GM19324 (cell line): ENCODE results near the gene HMGCS1.
A peak's percentile ranks its signal among the peaks of the same experiment; 100 is the strongest.
"Not testable (repeated sequence)": the region's sequence is repeated elsewhere in the genome, so short reads cannot be mapped to it uniquely, and the experiment has no call there.

Source experiments
- ATAC-seq: cut with Tn5 transposase; IDR thresholded peaks from one replicate; pipeline ENCODE4 v1.9.1; 2021; ENCODE audit warnings: mild to moderate bottlenecking, moderate library complexity; ENCODE audit not compliant: unreplicated experiment, low FRiP score

The HMGCS1 gene

DNA sequence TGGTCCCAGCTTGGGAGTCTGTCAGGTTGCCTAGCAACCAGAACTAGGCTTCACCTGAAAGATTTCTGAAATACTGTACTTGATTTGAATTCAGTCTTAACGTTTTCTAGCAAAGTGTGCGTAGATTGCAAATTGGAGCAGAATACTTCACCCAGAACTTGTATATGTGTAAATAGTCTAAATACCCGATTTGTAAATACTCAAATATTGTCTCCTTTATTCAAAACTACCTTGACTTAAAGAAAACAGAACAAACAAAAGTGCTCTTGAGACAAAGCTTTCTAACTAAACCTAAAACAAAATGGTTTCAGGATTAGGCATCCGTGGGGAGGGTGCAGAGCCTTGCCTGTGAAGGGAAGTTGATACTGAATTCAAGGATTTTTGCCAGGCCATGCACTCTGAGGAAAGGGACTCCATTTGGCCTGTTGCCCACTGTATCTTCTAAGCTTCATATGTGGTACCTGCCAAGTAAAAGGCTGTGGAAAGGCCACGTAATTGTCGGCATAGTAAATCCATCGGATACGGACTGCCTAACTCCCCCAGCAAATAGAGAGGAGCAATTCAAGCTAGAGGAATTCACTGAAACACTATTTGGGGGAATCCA, 744 bp upstream of the HMGCS1 start:
- no peak for ATAC-seq

DNA sequence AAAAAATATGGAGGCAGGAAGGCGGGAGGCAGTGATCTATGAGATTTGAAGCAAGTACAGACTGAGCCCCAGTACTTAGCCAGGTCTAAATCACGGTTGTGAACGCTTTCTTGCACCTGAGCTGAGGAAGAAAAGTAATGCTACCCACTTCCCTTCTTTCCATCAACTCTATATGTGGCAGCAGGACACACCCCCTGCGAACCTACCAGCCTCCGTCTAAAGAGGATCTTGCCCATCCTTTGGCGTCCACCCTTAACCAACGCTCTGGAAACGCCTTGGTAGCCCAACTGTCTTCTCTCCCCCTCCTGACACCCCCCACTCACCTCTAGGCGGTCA, 545 bp downstream of the HMGCS1 start:
- peak; percentile 2 for ATAC-seq

DNA sequence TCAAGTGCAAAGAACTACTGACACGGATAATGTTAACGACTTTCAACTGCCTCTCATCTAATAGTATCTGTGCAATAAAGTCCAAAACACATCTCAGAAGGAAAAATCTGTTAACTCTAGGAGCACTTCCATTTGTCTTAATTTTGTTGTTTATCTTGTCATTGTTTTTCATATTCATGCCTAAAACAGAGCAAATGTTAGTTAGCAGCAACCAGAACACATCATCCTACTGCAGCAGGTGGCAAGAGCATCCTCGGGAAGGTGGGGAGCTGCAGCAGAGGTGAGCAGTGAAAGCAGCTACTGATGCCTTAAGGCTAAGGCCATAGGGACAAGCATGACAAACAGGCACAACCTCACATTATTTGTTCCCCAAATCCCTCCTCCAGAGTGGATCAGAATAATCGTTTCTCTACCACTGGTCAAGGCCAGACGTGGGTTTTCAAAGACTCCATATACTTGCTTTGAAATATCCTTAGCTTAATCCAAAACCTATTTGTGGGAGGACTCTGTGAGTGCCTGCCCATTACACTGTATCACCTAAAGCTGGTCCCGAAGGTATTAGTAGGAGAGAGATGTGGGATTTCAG, 1.0 kb downstream of the HMGCS1 start:
- ATAC-seq, result no peak

DNA sequence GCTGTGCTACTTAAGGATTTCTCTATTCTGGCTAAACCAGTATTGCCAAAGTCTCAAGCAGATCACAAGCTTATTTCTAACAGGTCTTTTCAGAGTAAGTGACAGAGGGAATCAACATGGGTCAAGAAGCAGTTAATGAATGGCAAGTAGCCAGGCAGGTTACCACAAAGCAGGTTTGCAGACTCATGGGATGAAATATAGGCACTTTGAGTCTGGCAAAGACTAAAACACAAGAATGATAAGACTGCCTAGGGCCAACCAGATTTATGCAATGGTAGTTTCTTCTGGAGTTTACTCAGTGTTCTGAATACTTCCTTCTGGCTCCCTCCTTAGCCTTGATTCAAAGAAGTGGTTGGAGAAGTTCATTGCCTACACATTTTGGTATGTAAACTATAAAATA, 3.6 kb downstream of the HMGCS1 start:
- ATAC-seq, result no peak

DNA sequence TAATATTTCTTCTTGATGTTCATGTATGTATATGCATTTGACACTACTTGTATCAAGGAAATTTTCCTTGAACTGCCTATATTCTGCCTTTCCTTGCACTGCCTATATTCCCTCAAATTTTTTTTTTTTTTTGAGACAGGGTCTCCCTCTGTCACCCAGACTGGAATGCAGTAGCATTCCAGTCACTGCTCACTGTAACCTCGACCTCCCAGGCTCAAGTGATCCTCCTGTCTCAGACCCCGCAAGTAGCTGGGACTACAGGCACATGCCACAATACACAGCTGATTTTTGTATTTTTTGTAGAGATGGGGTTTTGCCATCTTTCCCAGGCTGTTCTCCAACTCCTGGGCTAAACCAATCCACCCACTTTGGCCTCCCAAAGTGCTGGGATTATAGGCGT, 4.1 kb downstream of the HMGCS1 start:
- no peak for ATAC-seq

DNA sequence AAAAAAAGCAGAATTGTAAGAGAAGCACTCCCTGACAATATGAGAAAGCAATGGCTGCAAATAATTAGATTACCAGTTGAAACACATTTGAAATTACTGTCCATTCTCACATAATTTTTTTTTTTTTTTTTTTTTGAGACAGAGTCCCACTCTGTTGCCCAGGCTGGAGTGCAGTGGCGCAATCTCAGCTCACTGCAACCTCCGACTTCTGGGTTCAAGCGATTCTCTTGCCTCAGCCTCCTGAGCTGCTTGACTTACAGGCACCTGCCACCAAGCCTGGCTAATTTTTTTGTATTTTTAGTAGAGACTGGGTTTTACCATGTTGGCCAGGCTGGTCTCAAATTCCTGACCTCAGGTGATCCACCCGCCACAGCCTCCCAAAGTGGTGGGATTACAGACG, 6.3 kb downstream of the HMGCS1 start:
- ATAC-seq, result not testable (repeated sequence)

DNA sequence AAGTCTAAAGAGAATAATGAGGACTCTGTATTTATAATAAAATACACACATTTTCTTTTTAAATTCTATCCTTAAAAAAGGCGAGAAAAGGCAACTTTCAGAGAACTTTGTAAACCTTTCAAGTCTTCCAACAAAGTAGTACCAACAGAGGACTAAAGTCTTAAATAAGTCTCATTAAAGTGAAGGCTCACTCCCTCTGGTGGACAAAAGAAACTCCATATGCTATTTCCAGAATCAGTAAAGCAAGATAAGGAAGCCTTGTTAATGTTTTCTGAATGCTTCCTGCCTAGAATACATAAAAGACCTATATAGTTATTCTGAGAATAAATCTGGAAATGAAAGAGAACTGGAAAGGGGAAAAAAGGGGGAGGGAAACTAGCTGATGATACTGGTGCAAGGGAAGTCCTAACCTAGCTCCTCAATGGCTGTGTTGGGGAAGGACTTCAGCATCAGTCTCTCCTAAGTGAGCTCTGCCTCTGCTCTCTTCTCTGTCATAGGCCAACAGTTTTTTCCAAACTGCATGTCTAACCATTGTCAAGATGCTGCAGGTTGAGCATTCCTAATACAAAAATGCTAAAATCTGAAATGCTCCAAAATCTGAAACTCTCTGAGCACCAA, 7.2 kb downstream of the HMGCS1 start:
- peak; percentile 38 for ATAC-seq

DNA sequence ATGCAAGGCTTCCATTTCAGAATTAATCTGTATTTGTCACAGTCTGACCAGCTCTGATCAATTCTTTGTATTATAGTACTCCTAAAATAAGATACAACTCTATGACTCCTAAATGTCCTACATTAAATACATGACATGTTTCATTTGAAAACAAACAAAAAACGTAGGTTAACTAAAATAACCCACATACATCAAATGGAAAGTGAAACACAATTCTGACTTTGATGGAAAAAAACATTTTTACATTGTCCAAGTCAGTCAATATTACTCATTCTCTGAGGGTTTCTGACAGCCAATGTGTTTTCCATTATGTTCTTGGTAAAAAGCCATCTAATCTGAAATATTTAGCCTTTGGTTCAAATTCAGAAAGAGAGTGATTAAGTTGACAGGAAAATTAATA, 8.7 kb downstream of the HMGCS1 start:
- ATAC-seq, result no peak

DNA sequence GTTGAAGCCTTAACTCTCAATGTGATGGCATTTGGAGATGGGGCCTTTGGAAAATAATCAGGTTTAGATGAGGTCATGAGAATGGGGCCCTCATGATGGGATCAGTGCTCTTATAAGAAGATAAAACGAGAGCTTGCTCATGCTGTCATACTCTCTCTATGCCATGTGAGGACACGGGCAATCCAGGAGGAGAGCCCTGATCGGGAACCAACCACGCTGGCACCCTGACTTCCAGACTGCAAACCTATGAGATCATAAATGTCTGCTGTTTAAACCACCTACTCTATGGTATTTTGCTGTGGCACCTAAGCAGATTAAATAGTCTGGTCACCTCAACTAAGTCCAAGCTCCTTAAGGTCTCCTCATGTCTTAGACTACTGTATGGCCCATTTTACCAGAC, 10.0 kb downstream of the HMGCS1 start:
- ATAC-seq, result no peak

DNA sequence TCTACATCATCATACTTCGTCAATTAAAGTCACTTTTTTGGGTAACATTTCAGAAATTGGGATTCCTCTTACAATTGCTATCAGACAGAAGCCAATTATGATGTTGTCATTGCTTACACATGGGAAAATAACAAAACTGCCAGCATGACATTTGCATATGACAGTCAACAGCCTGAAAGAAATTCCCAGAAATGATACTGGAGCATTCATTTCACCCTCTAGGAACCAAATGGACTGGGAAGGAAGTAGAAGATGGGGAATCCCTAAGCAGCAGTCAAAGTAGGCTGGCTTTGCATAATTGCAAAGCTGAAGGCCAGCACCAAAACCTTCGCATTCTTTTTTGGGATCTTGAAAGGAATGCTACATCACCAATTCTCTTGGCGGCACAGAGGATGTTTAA, 10.7 kb downstream of the HMGCS1 start:
- no peak for ATAC-seq

DNA sequence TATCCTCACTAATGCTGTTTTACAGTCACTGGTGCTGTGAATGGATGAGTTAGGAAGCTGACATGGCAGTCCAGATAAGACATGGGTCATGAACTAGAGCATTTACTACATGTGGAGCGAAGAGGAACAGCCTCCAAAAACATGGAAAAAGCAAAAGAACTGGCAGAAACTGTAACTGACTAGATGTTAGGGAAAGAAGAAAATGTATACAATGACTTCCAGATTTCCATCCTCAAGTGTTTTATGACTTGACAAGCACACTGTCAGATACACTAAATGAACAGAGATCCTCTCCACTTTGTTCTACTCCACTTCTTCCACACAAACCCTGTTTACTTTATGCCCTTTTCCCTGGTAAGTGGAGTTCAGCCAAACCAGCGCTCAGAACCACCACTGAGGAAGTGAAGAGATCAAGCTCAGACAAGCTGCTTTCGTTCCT, 11.5 kb downstream of the HMGCS1 start:
- ATAC-seq, result no peak

DNA sequence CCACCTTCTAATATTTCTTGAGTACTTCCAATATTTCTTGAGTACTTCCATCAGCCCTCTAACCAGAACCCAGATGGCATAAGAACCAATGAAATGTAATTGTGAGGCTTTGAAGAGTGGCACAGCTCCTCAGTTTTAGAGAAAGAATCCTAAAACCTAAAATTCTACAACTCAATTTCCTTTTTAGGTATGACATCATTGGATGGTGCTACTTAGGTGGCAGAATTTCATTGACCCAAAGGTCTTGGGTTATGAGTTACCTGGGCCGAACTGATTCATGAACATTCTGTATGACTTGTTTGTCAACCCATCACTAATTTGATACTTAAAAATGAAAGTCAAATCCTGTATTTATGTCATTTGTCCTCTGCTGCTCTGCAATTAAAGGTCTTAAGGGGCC, 13.1 kb downstream of the HMGCS1 start:
- no peak for ATAC-seq

DNA sequence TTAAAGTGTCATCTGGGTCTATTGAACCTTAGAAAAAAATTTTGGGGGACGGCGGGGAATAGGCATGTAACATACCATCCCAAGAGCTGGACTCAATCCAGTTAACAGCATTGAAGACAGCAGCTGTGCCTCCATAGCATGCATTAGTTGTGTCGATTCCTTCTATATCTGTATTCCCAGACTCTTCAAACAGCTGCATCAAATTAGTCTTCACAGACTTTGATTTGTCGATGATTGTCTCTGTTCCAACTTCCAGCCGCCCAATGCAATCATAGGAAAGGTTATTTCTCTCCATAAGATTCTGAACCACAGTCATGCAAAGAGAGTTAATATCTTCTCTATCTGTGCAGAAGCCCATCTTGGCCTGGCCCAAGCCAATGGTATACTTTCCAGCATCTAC, 14.8 kb downstream of the HMGCS1 start:
- no peak for ATAC-seq

DNA sequence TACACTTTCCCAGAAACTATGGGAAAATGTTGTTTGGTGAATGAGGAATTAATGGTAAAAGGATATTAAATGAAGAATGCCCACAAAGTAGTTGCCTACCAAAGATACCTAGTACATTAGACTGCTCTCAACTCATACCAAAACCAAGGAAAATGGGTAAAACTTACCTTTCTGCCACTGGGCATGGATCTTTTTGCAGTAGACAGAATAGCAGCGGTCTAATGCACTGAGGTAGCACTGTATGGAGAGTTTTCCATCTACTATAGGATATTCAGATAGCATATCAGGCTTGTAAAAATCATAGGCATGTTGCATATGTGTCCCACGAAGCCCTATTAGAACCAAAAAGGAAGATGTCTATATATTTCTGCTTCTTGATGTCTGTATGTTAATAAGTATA, 16.4 kb downstream of the HMGCS1 start:
- ATAC-seq, result no peak

DNA sequence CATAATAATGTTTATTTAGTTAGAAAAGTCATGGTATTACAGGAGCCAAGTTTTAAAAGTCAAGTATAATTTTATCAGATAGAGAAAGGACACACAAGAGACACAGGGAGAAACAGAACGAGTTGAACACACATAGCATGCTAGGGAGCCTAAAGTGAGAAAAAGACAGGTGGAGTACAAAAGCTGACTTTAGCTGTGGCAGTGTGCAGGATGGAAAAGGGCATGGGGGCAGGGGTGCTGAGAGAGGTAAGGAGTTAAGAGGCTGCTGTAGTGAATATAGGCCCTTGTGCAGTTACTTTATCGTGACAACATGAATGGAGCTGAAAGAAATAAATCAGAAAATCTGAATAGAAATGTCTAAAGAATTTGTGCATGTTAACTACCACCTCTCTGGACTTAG, 18.0 kb downstream of the HMGCS1 start:
- no peak for ATAC-seq

DNA sequence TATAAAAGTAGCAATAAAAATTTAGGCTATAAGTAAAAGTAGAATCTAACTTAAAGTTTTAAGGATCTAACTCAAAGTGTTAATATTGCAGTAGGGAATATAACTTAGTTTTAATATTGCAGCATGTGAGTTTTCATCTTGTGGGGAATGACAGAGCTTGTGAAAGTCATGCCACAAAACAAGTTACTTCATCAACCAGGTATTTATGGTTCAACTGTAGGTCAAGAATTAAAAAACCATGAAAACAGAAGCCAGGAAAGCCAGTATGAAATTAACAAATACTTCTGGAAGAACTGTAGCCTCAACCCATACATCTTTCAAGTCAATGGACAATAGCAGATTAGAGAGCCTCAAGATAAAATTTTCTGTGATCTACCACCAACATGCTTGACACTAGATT, 19.0 kb downstream of the HMGCS1 start:
- ATAC-seq, result no peak

DNA sequence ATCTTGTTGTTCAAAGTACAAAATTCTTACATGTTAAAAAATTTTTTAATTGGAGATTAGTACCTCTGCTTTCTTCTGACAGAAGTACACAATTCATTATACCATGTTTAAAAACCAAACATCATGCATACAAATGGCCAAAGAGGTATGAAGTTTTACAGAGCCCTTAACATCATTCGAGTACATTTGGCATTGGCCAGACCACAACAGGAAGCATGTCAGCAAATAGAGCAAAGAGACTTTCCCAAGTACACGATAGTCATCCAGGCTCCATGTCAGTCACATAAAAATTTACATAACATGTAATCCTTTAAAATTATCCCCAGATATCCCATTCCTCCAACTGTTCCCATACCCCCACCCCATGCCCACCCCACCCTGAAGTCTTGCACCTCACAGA, 22.5 kb downstream of the HMGCS1 start:
- no peak for ATAC-seq

DNA sequence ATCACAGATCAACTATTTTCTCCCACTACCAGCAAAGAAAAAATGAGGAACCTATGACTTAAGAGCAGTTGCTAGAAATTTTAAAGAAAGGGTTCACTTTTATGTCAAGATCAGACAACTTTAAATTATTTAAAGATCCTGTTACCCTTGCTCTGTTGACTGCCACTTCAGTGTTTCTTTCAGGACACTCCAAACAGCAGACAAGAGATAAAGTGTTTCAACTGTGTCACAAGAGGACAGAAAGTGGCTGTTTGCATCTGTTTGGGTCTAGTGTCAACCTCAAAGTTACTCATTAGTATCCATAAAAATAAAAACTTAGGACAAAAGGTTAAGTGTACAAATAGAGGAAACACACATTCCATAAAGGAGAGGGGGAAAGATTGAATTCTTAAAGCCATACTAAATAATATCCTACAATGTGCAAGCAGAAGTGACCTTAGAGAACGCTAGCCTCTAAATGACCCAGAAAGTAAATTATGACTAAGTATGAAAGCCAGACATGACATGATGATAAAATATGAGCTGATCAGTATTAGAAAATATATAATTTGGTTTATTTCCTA, 24.9 kb downstream of the HMGCS1 start:
- no peak for ATAC-seq

DNA sequence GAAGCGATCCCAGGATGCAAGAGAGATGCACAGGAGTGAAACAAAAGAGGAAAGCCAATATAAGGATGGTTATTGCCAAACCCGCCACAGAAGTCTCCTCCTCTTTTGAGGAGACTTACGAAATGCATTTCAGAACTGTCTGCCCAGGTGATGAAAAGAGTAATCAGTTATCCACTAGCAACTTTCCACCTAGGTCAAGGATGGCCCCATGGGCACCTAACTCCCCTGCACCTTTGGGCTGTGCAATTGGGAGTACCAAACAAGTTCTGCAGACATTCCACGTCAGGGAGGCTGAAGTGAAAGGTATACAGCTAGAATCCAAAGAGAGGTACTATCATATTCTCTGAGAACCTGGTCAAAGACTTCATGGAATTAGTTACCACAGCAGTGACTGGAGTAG, 25.7 kb downstream of the HMGCS1 start:
- ATAC-seq, result no peak

DNA sequence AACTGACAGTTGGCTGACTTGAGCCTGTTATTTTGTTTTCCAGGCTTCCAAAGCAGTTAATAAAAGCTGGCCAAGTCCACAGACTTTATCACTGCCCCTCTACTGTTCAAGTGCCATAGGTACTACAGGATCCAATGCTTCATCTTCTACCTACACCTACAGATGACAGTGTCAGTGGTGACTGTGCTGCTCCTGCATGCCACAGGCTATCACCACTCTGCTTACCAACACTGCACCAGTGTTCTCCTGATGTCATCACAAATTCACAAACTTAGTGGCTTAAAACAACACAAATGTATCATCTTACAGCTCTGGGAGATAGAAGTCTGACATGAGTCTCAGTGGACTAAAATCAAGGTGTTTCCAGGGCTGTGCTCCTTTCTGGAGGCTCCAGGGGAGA, 26.6 kb downstream of the HMGCS1 start:
- ATAC-seq, result no peak

DNA sequence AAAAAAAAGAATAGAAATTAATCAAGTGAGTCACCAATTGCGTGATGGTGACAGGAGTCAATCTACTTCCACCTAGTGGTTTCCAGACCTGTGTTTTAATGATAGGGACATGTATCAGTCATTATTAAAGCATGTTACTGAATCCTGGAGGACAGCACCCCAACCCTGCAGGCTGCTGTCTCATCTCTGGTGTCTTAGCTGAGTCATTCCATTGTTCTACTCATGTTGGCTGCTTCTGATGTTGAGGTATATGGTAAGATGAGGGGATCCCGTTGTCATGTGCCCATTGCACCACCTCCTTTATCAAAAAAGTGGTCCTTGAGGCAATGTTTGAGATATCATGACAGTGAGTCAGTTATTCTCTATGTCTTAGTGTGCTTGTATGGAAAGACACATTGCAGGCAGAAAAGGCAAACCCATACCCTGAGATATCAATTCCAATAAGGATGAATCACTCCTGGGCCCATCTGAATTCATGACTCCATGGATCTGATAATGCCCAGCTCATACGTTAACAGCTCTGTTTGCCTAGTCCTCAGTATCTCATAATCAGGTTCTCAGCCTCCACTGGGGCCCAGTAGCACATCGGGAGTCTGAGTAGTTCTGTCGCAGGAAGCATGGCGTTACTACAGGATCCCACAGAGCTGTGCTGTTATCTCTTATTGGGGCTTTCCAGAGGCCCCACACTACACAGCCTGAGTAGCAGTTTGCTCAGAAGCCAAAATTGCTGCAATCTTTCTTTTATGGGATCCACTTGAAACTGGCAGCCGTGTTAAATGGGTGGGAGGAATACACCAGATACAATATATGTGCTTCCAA, 31.2 kb downstream of the HMGCS1 start:
- no peak for ATAC-seq
